HG03442 (cell line): ENCODE measurements around the gene CCBE1.

ENCODE experiments used
- ATAC-seq: cut with Tn5 transposase; IDR thresholded peaks from one replicate; pipeline ENCODE4 v1.9.1; 2021; ENCODE audit warnings: mild to moderate bottlenecking, moderate library complexity; ENCODE audit not compliant: unreplicated experiment

CCBE1 gene

GRCh38 chr18:59509481-59510442 is 187.5 kb downstream of the CCBE1 start:
- no peak for ATAC-seq

GRCh38 chr18:59505356-59505755 is 191.9 kb downstream of the CCBE1 start:
- no peak for ATAC-seq

GRCh38 chr18:59502274-59503175 is 194.7 kb downstream of the CCBE1 start:
- no peak for ATAC-seq

GRCh38 chr18:59501920-59502273 is 195.3 kb downstream of the CCBE1 start:
- no peak for ATAC-seq

GRCh38 chr18:59500765-59501164 is 196.5 kb downstream of the CCBE1 start:
- ATAC-seq: no peak

- no peak for ATAC-seq
Observed at GRCh38 chr18:59498506-59499086, 198.6 kb downstream of the CCBE1 start.

GRCh38 chr18:59492756-59493421 is 204.3 kb downstream of the CCBE1 start:
- no peak for ATAC-seq

- ATAC-seq: no peak
Observed at GRCh38 chr18:59488899-59489298, 208.3 kb downstream of the CCBE1 start.

- no peak for ATAC-seq
Observed at GRCh38 chr18:59485382-59485781, 211.8 kb downstream of the CCBE1 start.

- no peak for ATAC-seq
Observed at GRCh38 chr18:59484561-59485328, 212.5 kb downstream of the CCBE1 start.

GRCh38 chr18:59484131-59484530 is 213.1 kb downstream of the CCBE1 start:
- ATAC-seq: no peak

GRCh38 chr18:59481436-59481835 is 215.8 kb downstream of the CCBE1 start:
- ATAC-seq: no peak

GRCh38 chr18:59479776-59480175 is 217.4 kb downstream of the CCBE1 start:
- ATAC-seq: no peak

- ATAC-seq: no peak
Observed at GRCh38 chr18:59478591-59478990, 218.6 kb downstream of the CCBE1 start.

GRCh38 chr18:59477849-59478248 is 219.4 kb downstream of the CCBE1 start:
- ATAC-seq: no peak

- no peak for ATAC-seq
Observed at GRCh38 chr18:59470561-59471121, 226.6 kb downstream of the CCBE1 start.

- ATAC-seq: no peak
Observed at GRCh38 chr18:59469463-59470180, 227.6 kb downstream of the CCBE1 start.

GRCh38 chr18:59468821-59469220 is 228.4 kb downstream of the CCBE1 start:
- ATAC-seq: no peak

- no peak for ATAC-seq
Observed at GRCh38 chr18:59467497-59467896, 229.7 kb downstream of the CCBE1 start.
